NT2/D1 (cell line): Measurements from ENCODE around the gene ZC3H4.
"Not testable (repeated sequence)": the region's sequence is repeated elsewhere in the genome, so short reads cannot be mapped to it uniquely, and the experiment has no call there.

ENCODE experiments used
- DNase-seq: peaks from one replicate; pipeline ENCODE4 v3.0.0-alpha.2; 2011; ENCODE audit warnings: low read depth, low spot score
- H3K27me3 ChIP-seq: 2 replicates; pipeline ENCODE4 v1.6.0; 2011; ENCODE audit warnings: mild to moderate bottlenecking; ENCODE audit not compliant: insufficient read length, insufficient read depth
- H3K36me3 ChIP-seq: 2 replicates; pipeline ENCODE4 v1.6.1; 2011; ENCODE audit warnings: mild to moderate bottlenecking, low read length, mixed read lengths; ENCODE audit not compliant: insufficient read depth, insufficient read length
- H3K4me1 ChIP-seq: 2 replicates; pipeline ENCODE4 v1.5.1; 2011; ENCODE audit not compliant: insufficient read depth, insufficient read length
- H3K4me3 ChIP-seq: 2 replicates; pipeline ENCODE4 v1.5.1; 2011; ENCODE audit warnings: low read depth; ENCODE audit not compliant: insufficient read length
- H3K9ac ChIP-seq: 2 replicates; pipeline ENCODE4 v1.6.0; 2011; ENCODE audit warnings: low read depth; ENCODE audit not compliant: insufficient read length
- H3K9me3 ChIP-seq: 2 replicates; pipeline ENCODE4 v1.5.1; 2011; ENCODE audit warnings: mild to moderate bottlenecking, low read length; ENCODE audit not compliant: insufficient read depth
- SUZ12 ChIP-seq: IDR thresholded peaks from 2 replicates; pipeline ENCODE4 v1.6.1; 2011; ENCODE audit not compliant: insufficient read length, insufficient read depth; ENCODE audit errors: extremely low read depth
- YY1 ChIP-seq: IDR thresholded peaks from 2 replicates; pipeline ENCODE4 v1.6.1; 2011; ENCODE audit not compliant: insufficient read length, insufficient read depth
- ZNF274 ChIP-seq: IDR thresholded peaks from 2 replicates; pipeline ENCODE4 v1.6.1; 2011; ENCODE audit warnings: mild to moderate bottlenecking, low read depth, low read length

ZC3H4 gene

GRCh38 chr19:47104680-47105079, 8.9 kb downstream of the ZC3H4 start:
- H3K27me3 ChIP-seq: no peaks in the 10 kb centered on the region
- H3K36me3 ChIP-seq: peaks cover 53% of the 10 kb centered on the region
- TF ChIP-seq YY1: no peak
- TF ChIP-seq ZNF274: no peak
- TF ChIP-seq SUZ12: no peak
- peaks cover 2% of the 10 kb centered on the region for H3K4me1 ChIP-seq
- H3K9ac ChIP-seq: no peak overlapping the region
- DNase-seq: no peak
- H3K4me3 ChIP-seq: no peak overlapping the region
- H3K9me3 ChIP-seq: no peaks in the 10 kb centered on the region

DNA sequence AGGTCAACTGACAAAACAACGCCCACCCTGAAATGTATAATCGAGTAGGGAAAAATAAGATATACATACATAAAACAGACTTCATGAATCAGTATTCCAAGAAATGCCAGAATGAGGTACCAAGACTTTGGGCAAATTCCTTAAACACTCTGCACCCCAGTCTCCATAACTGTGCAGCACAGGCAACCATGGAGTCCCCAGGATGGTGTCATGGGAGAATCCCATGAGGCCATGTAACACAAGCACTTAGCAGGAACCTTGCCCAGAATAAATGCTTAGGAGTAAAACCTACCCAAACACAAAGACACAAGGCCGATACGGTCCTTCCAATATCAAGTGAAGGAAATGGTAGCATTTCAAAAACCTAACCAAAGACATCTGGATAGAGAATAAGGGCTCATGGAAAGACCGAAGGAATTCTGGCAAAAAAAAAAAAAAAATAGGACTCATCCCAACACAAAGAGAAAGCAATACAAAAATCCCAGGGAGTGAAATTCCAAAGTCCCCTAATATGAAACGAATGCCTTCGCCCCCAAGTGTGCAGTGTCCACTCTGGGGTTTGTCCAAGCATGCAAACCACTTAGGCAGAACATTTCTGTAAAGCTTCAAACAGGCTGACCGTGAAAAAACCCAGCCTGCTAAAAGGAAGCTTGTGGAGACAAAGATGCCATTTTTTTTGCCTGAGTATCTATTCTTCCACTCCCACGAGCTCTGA, 11.1 kb downstream of the ZC3H4 start:
- peaks cover 51% of the 10 kb centered on the region for H3K36me3 ChIP-seq
- H3K4me1 ChIP-seq: peaks cover 9% of the 10 kb centered on the region

DNA sequence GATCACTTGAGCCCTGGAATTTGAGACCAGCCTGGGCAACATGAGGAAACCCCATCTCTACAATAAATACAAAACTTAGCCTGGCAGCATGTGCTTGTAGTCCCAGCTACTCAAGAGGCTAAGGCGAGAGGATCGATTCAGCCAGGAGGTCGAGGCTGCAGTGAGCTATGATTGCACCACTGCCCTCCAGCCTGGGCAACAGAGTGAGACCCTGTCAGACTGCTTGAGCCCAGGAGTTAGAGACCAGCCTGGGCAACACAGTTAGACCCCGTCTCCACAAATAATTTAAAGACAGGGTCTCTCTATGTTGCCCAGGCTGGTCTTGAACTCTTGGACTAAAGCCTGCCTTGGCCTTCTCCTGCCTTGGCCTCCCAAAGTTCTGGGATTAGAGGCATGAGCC, 12.5 kb downstream of the ZC3H4 start:
- H3K9me3 ChIP-seq, H3K9ac ChIP-seq, H3K27me3 ChIP-seq, DNase-seq, H3K4me3 ChIP-seq: not testable (repeated sequence)
- Histone ChIP-seq H3K36me3 (peaks cover 46% of the 10 kb centered on the region), H3K4me1 (peaks cover 16% of the 10 kb centered on the region)

More for the DNA sequence above, 11.1 kb downstream of the ZC3H4 start:
- Histone ChIP-seq H3K9ac (no peak overlapping the region), H3K9me3 (no peaks in the 10 kb centered on the region), H3K27me3 (no peaks in the 10 kb centered on the region), H3K4me3 (no peak overlapping the region)
- TF ChIP-seq ZNF274: no peak
- no peak for TF ChIP-seq YY1
- TF ChIP-seq SUZ12: no peak
- DNase-seq: no peak

- Histone ChIP-seq H3K9ac (no peak overlapping the region), H3K9me3 (no peaks in the 10 kb centered on the region), H3K4me3 (no peak overlapping the region), H3K27me3 (no peaks in the 10 kb centered on the region), H3K4me1 (peaks cover 16% of the 10 kb centered on the region), H3K36me3 (peaks cover 41% of the 10 kb centered on the region)
- DNase-seq: no peak
- TF ChIP-seq YY1: no peak
- TF ChIP-seq ZNF274: no peak
- TF ChIP-seq SUZ12: no peak
These were observed 13.3 kb downstream of the ZC3H4 start for GRCh38 chr19:47100290-47100689.

GRCh38 chr19:47099576-47100050, 14.0 kb downstream of the ZC3H4 start:
- peaks cover 40% of the 10 kb centered on the region for H3K36me3 ChIP-seq
- no peaks in the 10 kb centered on the region for H3K27me3 ChIP-seq
- no peak for DNase-seq
- H3K4me1 ChIP-seq: peaks cover 15% of the 10 kb centered on the region
- H3K9me3 ChIP-seq: no peaks in the 10 kb centered on the region
- TF ChIP-seq YY1 (no peak), ZNF274 (no peak), SUZ12 (no peak)
- no peak overlapping the region for H3K9ac ChIP-seq
- no peak overlapping the region for H3K4me3 ChIP-seq

- Histone ChIP-seq H3K9me3 (no peaks in the 10 kb centered on the region), H3K4me1 (peaks cover 19% of the 10 kb centered on the region), H3K27me3 (no peaks in the 10 kb centered on the region), H3K4me3 (no peak overlapping the region), H3K9ac (no peak overlapping the region), H3K36me3 (peaks cover 46% of the 10 kb centered on the region)
- DNase-seq: no peak
- TF ChIP-seq ZNF274: no peak
- TF ChIP-seq SUZ12: no peak
- no peak for TF ChIP-seq YY1
These were observed 15.0 kb downstream of the ZC3H4 start for GRCh38 chr19:47098608-47099007.

DNA sequence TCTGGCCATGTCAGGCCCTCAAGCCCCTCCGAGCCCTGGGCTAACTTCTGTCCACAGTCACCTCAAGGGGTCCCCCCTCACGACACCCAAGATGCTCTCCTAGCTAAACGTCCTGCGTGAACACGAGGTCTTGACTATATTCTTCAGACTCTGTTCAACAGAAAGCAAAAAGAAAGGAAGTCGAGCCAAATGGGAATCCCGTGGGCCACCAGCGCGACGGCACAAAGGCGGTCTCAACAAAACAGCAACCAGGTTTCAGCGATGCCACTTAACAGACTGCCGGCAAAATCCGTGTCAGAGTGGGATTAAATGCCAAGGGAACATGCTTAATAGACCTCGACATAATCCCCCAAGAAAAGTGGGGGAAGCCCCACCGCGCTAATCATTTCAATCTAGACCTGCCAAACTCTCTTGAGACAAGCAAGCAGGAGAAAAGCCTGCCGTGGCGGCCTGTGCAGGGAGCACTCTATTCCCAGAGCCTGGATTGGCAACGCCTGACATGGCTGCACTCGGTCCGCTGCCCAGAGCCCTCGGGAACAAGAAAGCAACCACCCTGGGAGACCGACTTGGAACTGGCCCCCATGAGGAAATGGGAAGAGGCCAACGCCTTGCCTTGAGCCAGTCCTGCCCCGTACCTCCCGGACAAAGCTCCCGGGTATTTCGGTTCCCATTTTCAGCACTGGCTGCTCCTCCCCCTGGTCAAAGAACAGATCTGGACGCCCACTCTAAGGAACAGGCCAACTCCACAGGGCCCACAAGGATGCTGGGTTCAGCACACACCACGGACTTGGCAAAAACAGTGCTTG, 16.0 kb downstream of the ZC3H4 start:
- no peak for DNase-seq
- no peaks in the 10 kb centered on the region for H3K9me3 ChIP-seq
- H3K27me3 ChIP-seq: no peaks in the 10 kb centered on the region
- peaks cover 19% of the 10 kb centered on the region for H3K4me1 ChIP-seq
- H3K4me3 ChIP-seq: no peak overlapping the region
- no peak overlapping the region for H3K9ac ChIP-seq
- TF ChIP-seq ZNF274: no peak
- TF ChIP-seq YY1: no peak
- TF ChIP-seq SUZ12: no peak
- H3K36me3 ChIP-seq: peaks cover 51% of the 10 kb centered on the region

DNA sequence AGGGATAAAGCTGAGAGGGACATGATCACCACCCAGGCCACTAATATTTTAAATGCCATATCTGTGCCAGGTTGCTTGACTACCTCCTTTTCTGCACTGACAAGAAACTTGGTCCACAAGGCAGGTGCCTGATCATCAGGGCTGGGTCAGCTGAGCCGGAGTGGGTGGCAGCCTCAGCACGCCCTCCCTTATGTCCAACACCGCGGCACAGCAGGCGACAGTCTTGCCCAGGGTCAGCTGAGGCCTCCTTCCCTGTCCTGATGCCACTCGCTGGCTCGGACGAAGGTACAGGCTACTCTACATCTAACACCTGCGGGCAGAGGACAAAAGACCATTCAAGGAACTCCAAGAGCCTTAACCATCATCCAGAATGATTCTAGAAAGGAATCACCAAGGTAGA, 16.9 kb downstream of the ZC3H4 start:
- H3K36me3 ChIP-seq: peaks cover 59% of the 10 kb centered on the region
- H3K27me3 ChIP-seq: no peaks in the 10 kb centered on the region
- no peaks in the 10 kb centered on the region for H3K9me3 ChIP-seq
- H3K4me3 ChIP-seq: no peak overlapping the region
- no peak overlapping the region for H3K9ac ChIP-seq
- H3K4me1 ChIP-seq: peaks cover 19% of the 10 kb centered on the region
- DNase-seq: no peak
- TF ChIP-seq ZNF274 (no peak), YY1 (no peak), SUZ12 (no peak)
